HG03439 (cell line): ENCODE measurements around the gene PRUNE1.
A peak's percentile ranks its signal among the peaks of the same experiment; 100 is the strongest.

Experiments
- ATAC-seq: cut with Tn5 transposase; IDR thresholded peaks from one replicate; pipeline ENCODE4 v1.9.1; 2021; ENCODE audit warnings: mild to moderate bottlenecking, moderate library complexity; ENCODE audit not compliant: unreplicated experiment

The PRUNE1 gene

DNA sequence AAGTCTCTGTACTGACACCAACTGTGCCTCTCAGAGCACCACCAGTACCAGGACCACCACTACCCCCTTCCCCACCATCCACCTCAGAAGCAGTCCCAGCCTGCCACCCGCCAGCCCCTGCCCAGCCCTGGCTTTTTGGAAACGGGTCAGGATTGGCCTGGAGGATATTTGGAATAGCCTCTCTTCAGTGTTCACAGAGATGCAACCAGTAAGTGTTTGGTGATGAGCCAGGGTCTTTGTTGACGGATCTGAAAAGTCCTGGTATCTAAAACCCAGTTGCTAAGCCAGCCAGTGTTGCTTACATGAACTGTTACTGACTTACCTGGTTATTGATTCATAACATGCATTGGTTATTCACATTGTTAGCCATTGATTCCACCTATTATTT lies 40.4 kb downstream of the PRUNE1 start:
- no peak for ATAC-seq

DNA sequence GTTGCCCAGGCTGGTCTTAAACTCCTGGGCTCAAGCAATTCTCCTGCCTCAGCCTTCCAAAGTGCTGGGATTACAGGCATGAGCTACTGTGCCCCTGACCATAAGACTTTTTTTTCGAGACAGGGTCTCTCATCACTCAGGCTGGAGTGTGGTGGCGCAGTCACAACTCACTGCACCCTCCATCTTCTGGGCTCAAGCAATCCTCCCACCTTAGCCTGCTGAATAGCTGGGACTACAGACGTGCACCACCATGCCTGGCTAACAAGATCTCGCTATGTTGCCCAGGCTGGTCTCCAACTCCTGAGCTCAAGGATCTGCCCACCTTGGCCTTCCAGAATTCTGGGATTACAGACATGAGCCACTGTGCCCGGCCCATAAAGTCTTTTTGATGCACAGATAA lies 41.2 kb downstream of the PRUNE1 start:
- ATAC-seq = no peak

DNA sequence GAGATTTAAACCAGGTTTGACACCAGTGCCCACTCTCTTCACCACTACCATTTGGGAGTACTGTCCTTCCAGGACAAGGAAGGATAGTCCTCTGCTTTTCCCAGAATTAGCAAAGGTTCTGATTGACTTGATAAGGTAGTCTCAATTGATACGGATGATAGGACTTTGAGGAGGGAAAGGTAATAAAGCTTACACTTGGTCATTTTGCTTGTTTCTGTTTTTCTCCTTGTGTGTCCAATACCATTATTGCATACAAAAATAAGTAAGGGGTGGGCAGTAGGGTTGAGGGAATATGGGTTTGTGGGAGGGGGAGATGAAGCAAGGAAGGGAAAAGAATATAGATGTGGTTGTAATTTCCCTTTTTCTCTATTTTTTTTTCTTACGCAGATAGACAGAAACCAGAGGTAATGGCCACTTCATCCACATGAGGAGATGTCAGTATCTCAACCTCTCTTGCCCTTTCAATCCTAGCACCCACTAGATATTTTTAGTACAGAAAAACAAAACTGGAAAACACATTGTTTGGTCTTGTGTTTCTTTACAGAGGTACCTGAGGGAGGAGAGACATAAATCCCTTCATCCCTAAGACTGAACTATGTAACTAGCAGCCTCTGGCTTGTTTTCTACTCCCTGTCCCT lies 41.9 kb downstream of the PRUNE1 start:
- no peak for ATAC-seq

DNA sequence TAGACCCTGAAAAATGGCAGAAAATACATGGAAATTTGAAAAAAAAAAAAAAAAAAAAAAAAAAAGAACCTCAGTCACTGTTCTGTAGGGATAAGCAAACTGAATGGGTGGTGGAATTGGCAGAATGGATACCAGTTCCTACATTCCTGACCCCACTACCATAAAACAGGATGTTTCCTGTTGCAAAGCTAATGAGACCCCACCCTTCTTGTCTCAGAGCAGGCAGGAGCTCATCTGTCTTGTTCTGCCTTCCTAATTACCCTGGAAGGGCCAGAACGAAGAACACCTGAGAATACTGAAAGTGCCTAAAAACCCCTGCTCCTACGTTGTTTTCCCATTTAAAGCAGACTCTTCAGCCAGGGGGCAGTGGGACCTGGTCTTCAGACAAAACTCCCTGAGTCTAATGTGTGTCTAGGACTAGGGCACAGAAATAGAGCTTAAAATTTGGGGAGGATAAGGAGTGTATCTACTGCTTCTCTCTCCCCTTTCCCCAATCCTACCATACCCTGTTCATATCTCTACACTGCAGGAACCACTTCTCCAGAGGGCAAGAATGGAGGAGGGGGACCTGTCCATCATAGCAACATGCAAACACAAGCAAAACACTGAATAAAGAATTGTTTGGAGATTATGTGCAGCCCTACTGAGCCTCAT lies 43.2 kb downstream of the PRUNE1 start:
- ATAC-seq = no peak

DNA sequence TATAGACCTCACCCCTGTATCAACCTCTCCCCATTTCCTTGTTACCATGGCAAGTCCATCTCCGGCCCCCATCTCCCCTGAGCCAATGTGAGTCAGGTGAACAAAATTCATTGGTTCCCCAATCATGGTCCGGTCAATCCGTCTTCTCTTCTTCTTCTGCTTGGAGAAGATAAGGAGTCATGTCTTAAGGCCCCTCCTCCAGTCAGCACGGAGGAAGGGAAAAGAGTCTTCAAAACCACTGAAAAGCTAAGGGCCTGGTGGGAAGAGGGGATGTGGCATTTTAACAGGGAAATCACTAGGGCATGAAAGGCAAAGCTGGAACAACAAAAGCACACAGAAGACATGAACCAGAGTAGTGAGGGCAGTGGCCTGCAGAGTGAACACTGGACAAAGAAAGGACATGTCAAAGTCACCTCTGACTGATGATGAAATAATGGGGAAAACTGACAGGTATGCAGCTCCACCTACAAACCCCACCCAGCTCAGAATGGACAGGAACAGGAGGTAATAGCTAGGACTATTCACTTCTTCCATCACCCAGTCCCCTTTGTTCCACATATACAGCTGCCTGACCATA lies 46.8 kb downstream of the PRUNE1 start:
- no peak for ATAC-seq

DNA sequence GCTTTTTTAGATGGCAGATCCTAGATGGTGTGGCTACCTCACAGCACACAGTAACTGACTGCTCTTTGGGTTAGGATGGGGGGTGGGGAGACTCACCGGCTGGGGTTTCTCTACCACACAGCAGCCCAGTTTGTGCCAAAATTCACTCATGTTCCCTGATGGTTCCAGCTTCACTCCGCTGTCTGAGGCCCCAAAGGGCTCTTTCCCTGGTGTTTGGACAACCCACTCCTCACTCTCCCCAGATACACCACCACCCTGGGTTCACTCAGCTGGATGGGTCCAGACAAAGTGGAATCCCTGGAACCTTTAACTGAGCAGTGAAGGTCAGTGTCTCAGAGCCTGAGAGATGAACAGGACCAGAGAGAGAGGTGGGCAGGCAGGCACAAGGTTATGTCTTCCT lies 47.3 kb downstream of the PRUNE1 start:
- no peak for ATAC-seq

DNA sequence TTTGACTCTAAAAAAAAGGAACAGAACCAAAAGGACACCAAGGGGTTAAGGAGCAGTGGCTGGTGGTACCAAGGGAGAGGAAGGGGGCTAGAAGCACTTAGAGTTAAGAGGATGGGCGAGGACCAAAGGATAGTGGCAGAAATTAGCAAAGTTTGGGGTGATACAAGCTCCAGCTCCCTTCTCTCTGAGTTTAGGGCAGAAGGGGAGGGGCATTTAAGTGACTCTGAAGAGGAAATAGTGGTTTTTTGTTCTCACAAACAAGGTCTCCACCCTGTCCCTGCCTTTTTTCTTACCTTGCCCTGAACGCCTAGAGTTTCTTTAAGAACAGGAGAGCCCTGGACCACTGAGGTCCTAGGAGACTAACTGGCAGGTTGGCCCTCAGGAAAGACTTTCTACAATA lies 47.9 kb downstream of the PRUNE1 start:
- no peak for ATAC-seq

DNA sequence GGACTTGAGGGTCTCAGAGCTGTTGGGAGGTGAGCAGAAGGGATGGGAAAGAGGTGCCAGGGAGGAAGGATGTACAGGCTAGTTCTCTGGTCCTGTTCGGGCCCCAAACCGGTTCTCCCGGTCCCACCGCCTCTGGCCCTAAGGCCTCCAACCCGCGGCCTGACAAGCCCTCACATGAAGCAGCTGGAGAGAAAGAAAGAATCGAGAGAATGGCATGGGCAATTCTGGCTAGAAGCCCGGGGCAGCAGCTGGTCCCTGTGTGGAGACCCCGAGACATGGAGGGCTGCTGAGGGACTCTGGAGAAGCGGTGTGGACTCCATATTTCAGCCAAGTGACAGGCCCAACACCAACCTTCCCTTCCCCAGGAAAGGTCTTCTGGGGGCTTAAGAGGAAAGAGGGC lies 50.4 kb downstream of the PRUNE1 start:
- no peak for ATAC-seq

DNA sequence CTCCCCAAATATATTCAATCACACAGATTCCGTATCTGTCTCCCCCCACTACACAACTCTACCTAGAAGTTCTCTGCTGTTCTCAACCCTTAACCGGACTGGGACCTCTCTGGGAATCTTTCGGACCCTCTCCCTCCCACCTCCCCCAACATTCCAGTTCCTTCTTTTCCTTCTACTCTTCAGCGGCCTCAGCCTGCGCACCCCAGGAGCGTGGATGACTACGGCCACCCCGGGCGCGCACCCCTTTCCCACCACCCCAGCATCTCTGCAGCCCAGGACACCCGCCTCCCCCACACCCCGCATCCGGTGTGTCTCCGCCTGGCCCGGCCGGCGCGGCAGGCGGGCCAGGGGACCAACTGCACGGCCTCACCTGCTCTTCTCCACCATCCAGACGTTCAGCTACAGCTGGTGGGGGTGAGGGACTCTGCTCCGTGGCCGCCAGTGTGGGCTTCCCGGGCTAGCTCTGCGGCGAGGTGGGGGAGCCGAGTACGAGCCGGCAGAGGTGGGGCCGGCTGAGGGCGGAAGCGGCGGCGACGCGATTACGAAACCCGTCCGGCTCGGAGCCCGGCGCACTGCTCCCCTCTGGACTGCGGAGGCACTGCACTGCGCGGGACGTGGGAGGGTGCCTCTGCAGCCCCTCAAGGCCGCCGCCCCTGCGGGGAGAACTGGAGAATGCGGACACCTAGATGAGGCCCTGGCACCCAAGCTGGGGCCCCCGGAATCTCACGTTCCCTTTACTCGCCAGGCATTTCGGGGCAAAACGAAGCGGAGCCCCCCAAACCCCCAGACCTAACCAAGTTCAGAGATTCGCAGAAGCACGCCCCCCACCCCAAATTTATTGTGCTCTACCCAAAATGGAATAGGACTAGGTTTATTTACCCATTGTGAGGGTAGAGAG lies 51.1 kb downstream of the PRUNE1 start, which contains the start of gene CDC42SE1:
Gene CDC42SE1, minus strand, starts transcription at position 514 of the 898 bp plus-strand sequence. CDS start 3,892 bp downstream, outside the sequence.
- ATAC-seq = peak; percentile 75

DNA sequence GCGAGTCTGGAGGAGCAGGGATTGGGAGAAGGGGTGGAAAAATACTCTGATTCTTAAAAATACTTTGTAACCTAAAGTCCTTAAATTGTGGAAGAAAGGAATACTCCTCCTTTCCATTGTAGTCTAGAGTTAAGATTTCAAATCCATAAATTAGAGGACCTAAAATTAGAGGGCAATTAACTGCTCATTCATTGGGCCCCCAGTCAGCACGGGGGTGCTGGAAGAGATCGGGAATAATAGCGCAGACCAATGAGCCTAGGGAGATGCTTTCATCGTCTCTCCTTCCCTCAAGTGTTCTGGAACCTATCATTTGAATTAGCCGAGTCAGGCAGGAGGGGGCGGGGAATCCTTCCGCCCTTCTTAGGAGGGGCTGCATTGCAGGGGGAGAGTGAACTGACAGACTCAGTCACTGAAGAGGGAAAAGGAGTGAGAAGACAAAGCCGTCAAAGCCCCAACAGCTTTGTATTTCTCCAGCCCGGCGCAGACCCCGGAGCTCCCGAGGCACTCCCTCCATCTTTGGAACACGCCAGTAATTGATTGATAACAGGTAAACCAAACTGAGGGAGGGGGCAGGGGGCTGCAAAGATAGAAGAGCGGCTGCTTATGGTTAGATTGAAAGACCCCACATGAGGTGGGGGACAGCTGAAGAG lies 51.9 kb downstream of the PRUNE1 start, which contains the start of gene MLLT11:
Gene MLLT11, plus strand, starts transcription at position 391 of the 650 bp plus-strand sequence. CDS start 6,828 bp downstream, outside the sequence.
- ATAC-seq = no peak

DNA sequence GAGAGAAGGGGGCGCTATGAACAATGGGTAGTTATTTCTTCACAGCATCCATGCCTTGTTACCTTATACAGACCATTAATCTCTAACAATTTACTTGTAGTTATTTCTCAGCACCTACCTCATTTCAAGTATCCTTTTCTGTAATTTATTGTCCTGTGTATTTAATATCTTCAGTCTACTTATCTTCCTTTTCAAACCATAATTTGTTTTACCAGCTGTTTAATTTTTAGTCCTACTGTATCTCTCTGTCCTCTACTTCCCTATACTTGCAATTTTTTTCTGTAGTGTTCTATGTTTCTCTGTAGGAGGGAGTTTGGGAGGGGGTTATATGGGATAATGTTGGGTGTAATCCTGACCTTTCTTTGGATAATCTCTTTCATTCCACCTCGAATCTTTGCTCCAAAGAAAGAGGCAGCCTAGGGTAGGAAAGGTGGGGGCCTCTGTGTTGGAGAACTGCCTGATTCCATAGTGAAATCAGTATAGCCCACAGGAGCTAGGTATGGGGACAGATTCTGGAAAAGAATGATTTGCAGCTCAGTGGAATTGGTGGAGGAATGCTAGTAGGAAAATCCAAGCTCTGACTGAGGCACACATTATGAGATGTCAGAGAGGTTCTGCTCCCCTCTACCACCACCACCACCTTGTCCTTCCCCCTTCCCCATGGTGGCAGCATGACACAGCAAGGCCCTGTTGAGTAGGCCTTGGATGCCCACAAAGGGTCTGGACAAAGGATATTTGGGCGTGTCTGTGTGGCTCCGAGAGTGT lies 52.6 kb downstream of the PRUNE1 start:
- no peak for ATAC-seq

DNA sequence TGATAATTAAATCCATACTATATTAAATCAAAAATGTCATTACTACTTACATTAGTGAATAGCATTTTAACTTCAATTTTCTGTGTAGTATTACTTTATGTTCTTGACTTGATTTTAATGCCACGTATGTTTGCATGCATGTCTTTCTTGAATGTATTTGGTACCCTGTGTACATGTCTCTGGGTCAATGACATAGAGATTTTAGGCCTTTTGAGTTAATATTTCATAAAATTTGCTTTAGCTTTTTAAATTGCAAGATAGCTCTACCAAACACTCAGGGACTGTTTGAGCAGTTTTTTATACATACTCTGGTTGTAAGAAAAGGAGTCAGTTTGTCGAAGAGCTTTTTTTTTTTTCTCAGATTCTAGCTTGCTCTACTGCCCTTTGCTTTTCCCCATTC lies 53.5 kb downstream of the PRUNE1 start:
- ATAC-seq = no peak

DNA sequence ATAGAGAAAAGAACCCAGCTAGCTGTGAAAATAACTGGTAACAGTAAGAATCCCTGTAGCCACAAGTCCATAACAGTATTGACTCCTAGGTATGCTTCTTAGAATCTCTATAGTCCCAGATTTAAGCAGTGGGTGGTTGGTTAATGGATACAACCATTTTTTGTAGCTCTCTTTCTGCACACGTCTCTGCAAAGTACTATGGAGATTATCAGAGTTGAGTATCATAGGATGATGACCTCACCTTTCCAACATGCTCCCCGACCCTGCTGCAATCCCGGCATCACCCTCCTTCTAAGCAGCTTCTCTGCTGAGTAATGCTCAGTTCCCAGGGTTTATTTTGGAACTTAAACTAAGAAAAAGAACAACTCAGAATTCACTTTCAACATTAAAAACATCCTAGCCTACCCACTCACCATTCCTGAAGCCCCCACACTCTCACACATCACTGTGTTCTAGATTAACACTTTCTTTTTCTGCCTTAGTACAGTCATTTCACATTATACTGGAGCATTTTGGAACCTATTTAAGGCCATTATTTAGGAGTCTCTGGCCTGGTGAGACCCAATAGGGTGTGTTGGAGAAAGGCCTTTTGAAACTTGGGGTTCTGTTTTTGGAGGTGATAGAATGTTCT lies 54.6 kb downstream of the PRUNE1 start:
- ATAC-seq = no peak

DNA sequence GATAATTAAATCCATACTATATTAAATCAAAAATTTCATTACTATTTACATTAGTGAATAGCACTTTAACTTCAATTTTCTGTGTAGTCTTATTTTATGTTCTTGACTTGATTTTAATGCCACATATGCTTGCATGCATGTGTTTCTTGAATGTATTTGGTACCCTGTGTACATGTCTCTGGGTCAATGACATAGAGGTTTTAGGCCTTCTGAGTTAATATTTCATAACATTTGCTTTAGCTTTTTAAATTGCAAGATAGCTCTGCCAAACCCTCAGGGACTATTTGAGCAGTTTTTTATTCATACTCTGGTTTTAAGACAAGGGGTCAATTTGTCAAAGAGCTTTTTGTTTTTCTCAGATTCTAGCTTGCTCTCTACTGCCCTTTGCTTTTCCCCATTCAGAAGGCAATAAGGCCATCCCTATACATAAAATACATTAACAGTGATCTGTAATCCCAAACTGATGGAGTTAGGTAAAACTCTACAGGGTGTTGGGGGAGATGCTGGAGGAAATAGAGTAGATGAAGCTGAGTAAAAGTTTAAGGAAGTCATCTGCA lies 56.9 kb downstream of the PRUNE1 start:
- no peak for ATAC-seq

DNA sequence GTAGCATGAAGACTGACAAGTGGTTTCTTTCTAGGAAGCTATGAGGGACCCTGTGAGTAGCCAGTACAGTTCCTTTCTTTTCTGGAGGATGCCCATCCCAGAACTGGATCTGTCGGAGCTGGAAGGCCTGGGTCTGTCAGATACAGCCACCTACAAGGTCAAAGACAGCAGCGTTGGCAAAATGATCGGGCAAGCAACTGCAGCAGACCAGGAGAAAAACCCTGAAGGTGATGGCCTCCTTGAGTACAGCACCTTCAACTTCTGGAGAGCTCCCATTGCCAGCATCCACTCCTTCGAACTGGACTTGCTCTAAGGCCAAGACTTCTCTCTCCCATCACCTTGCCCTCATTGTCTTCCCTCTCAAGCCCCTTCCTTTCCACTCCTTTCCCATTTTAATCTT lies 58.9 kb downstream of the PRUNE1 start:
- no peak for ATAC-seq

DNA sequence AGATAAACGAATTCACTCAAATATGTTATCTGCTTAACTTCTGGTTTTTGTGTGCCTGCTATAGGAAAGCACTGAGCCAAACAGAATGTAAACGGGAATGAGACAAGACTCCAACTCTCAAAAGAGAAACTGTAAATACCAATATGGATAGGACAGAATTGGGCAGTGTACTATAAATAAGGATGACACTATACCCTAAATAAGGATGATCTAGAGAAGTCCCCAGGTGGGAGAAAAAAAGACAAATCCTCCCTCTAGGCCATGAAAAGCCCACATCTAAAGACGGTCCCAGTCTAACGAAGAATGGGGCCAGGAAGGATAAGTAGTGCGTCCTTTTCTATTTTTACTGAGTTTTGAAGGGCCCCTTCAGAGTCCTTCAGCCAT lies 60.8 kb downstream of the PRUNE1 start:
- no peak for ATAC-seq

DNA sequence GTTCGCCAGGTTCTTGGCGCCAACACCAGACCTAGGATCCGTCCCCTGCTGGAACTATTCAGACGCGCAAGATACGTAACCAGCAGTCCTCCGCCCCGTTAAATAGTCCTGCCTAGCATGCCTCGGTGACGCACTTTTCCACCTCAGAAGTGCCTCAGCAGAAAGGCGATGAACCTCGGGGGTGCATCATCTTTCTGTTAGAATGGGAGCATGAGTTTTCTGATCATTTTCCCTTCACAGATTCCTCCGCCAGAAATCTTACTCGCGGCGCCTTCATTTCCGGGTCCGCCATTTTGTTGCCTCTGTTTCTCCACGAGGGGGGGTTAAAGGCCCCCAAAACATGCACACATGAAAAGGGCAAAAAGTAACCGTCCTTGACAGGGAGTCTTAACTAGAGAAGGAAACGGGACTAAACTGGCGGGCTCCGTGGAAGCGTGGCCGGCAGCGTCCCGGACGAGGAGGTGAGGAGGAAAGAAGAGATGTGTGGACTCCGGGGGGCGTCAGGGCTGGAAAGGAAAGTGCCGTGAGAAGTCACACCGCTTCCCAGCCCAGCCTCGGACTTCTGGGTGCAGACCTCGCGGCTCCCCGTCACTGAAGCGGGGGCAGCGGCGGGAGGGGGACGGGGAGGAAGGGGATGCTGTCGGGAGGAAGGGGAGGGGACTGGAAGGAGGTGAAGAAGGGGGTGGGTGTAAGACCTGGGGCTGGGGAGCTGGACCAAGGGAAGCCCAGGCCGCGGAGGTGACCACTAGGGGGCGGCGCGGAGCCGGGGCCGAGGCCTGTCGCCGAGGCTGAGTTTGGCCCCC lies 62.4 kb downstream of the PRUNE1 start, which contains the start of gene GABPB2:
Gene GABPB2, plus strand, starts transcription at position 288 of the 803 bp plus-strand sequence. CDS start 17,429 bp downstream, outside the sequence.
- ATAC-seq = peak; percentile 75

DNA sequence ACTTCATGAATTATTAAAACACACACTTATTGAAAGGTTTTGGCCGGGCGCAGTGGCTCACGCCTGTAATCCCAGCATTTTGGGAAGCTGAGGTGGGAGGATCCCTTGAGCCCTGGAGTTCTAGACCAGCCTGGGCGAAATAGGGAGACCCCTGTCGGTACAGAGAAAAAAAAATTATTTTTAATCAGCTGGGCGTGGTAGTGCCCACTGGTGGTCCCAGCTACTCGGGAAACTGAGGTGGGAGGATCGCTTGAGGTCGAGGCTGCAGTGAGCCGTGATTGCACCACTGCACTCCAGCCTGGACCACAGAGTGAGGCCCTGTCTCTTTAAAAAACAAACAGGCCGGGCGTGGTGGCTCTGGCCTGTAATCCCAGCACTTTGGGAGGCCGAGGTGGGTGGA lies 64.0 kb downstream of the PRUNE1 start:
- no peak for ATAC-seq
